ENCODE data around the gene RNF121.
"Not testable (repeated sequence)": the region's sequence is repeated elsewhere in the genome, so short reads cannot be mapped to it uniquely, and the experiment has no call there.

The RNF121 gene

GRCh38 chr11:71928737-71929443 lies at the start of gene RNF121:
Gene RNF121 (plus strand): TSS chr11:71929046. CDS start chr11:71929062, 16 bp downstream.
- peaks cover 14% of the 10 kb centered on the region for H3K36me3 Mint-ChIP-seq (ENCODE audit: low read depth)
- H3K4me1 Mint-ChIP-seq (ENCODE audit: low read depth): peaks cover 40% of the 10 kb centered on the region
- no peaks in the 10 kb centered on the region for H3K27me3 Mint-ChIP-seq (ENCODE audit: low read depth)
- no peaks in the 10 kb centered on the region for H3K9me3 Mint-ChIP-seq
- H3K4me3 Mint-ChIP-seq: peak within 1 kb of the TSS; percentile 95
- H3K27ac Mint-ChIP-seq: peak within 1 kb of the TSS; percentile 99

GRCh38 chr11:71885806-71886205 lies 43.0 kb upstream of the RNF121 start:
- not testable (repeated sequence) for H3K9me3 Mint-ChIP-seq; H3K4me1 Mint-ChIP-seq (ENCODE audit: low read depth); H3K4me3 Mint-ChIP-seq; H3K27me3 Mint-ChIP-seq (ENCODE audit: low read depth); H3K27ac Mint-ChIP-seq; H3K36me3 Mint-ChIP-seq (ENCODE audit: low read depth)

- H3K4me3 Mint-ChIP-seq; H3K27me3 Mint-ChIP-seq (ENCODE audit: low read depth); H3K27ac Mint-ChIP-seq; H3K9me3 Mint-ChIP-seq; H3K36me3 Mint-ChIP-seq (ENCODE audit: low read depth); H3K4me1 Mint-ChIP-seq (ENCODE audit: low read depth): not testable (repeated sequence)
These were observed 40.4 kb upstream of the RNF121 start for GRCh38 chr11:71888335-71889010.

GRCh38 chr11:71889181-71889872 lies 39.5 kb upstream of the RNF121 start:
- H3K9me3 Mint-ChIP-seq; H3K4me3 Mint-ChIP-seq; H3K27me3 Mint-ChIP-seq (ENCODE audit: low read depth); H3K27ac Mint-ChIP-seq; H3K36me3 Mint-ChIP-seq (ENCODE audit: low read depth); H3K4me1 Mint-ChIP-seq (ENCODE audit: low read depth): not testable (repeated sequence)

- no peak overlapping the region for H3K4me3 Mint-ChIP-seq
- no peaks in the 10 kb centered on the region for H3K9me3 Mint-ChIP-seq
- no peaks in the 10 kb centered on the region for H3K27me3 Mint-ChIP-seq (ENCODE audit: low read depth)
- H3K36me3 Mint-ChIP-seq (ENCODE audit: low read depth): peaks cover 13% of the 10 kb centered on the region
- no peak overlapping the region for H3K27ac Mint-ChIP-seq
- no peaks in the 10 kb centered on the region for H3K4me1 Mint-ChIP-seq (ENCODE audit: low read depth)
These were observed 32.9 kb upstream of the RNF121 start for GRCh38 chr11:71895961-71896360.

- H3K4me3 Mint-ChIP-seq; H3K4me1 Mint-ChIP-seq (ENCODE audit: low read depth); H3K27ac Mint-ChIP-seq; H3K9me3 Mint-ChIP-seq; H3K27me3 Mint-ChIP-seq (ENCODE audit: low read depth): not testable (repeated sequence)
- peaks cover 12% of the 10 kb centered on the region for H3K36me3 Mint-ChIP-seq (ENCODE audit: low read depth)
These were observed 27.7 kb upstream of the RNF121 start for GRCh38 chr11:71901137-71901536.

GRCh38 chr11:71908218-71908617 lies 20.6 kb upstream of the RNF121 start:
- Mint-ChIP-seq H3K36me3 (ENCODE audit: low read depth) (peaks cover 13% of the 10 kb centered on the region), H3K4me3 (no peak overlapping the region), H3K27me3 (ENCODE audit: low read depth) (no peaks in the 10 kb centered on the region), H3K4me1 (ENCODE audit: low read depth) (peaks cover 13% of the 10 kb centered on the region), H3K27ac (no peak overlapping the region), H3K9me3 (no peaks in the 10 kb centered on the region)

GRCh38 chr11:71910775-71911174 lies 18.1 kb upstream of the RNF121 start:
- H3K27ac Mint-ChIP-seq; H3K9me3 Mint-ChIP-seq; H3K27me3 Mint-ChIP-seq (ENCODE audit: low read depth); H3K4me3 Mint-ChIP-seq: not testable (repeated sequence)
- Mint-ChIP-seq H3K4me1 (ENCODE audit: low read depth) (peaks cover 16% of the 10 kb centered on the region), H3K36me3 (ENCODE audit: low read depth) (peaks cover 25% of the 10 kb centered on the region)

GRCh38 chr11:71911321-71911985 lies 17.4 kb upstream of the RNF121 start:
- peaks cover 16% of the 10 kb centered on the region for H3K4me1 Mint-ChIP-seq (ENCODE audit: low read depth)
- peak overlapping the region; percentile 50 for H3K27ac Mint-ChIP-seq
- H3K9me3 Mint-ChIP-seq; H3K27me3 Mint-ChIP-seq (ENCODE audit: low read depth); H3K4me3 Mint-ChIP-seq: not testable (repeated sequence)
- peaks cover 28% of the 10 kb centered on the region for H3K36me3 Mint-ChIP-seq (ENCODE audit: low read depth)

- H3K36me3 Mint-ChIP-seq (ENCODE audit: low read depth): peaks cover 28% of the 10 kb centered on the region
- not testable (repeated sequence) for H3K9me3 Mint-ChIP-seq, H3K4me3 Mint-ChIP-seq
These were observed 16.9 kb upstream of the RNF121 start for GRCh38 chr11:71911986-71912340.

GRCh38 chr11:71913756-71914526 lies 14.9 kb upstream of the RNF121 start:
- H3K27me3 Mint-ChIP-seq (ENCODE audit: low read depth): no peaks in the 10 kb centered on the region
- H3K9me3 Mint-ChIP-seq: no peaks in the 10 kb centered on the region
- H3K36me3 Mint-ChIP-seq (ENCODE audit: low read depth): peaks cover 32% of the 10 kb centered on the region
- H3K4me1 Mint-ChIP-seq (ENCODE audit: low read depth): peaks cover 16% of the 10 kb centered on the region
- peak overlapping the region; percentile 7 for H3K27ac Mint-ChIP-seq
- no peak overlapping the region for H3K4me3 Mint-ChIP-seq

More at GRCh38 chr11:71911986-71912340, 16.9 kb upstream of the RNF121 start:
- Mint-ChIP-seq H3K27ac (peak overlapping the region; percentile 50), H3K4me1 (ENCODE audit: low read depth) (peaks cover 16% of the 10 kb centered on the region)
- H3K27me3 Mint-ChIP-seq (ENCODE audit: low read depth): not testable (repeated sequence)

GRCh38 chr11:71914617-71915189 lies 14.1 kb upstream of the RNF121 start:
- no peaks in the 10 kb centered on the region for H3K9me3 Mint-ChIP-seq
- no peak overlapping the region for H3K4me3 Mint-ChIP-seq
- peaks cover 16% of the 10 kb centered on the region for H3K4me1 Mint-ChIP-seq (ENCODE audit: low read depth)
- H3K27ac Mint-ChIP-seq: no peak overlapping the region
- peaks cover 32% of the 10 kb centered on the region for H3K36me3 Mint-ChIP-seq (ENCODE audit: low read depth)
- H3K27me3 Mint-ChIP-seq (ENCODE audit: low read depth): no peaks in the 10 kb centered on the region

GRCh38 chr11:71917646-71918140 lies 11.2 kb upstream of the RNF121 start:
- Mint-ChIP-seq H3K4me1 (ENCODE audit: low read depth) (peaks cover 6% of the 10 kb centered on the region), H3K36me3 (ENCODE audit: low read depth) (peaks cover 26% of the 10 kb centered on the region), H3K9me3 (no peaks in the 10 kb centered on the region), H3K27me3 (ENCODE audit: low read depth) (no peaks in the 10 kb centered on the region), H3K27ac (no peak overlapping the region), H3K4me3 (no peak overlapping the region)
